HG03442 (cell line): ENCODE results near the gene THSD4.
"Not testable (repeated sequence)": the region's sequence is repeated elsewhere in the genome, so short reads cannot be mapped to it uniquely, and the experiment has no call there.

Source experiments
- ATAC-seq: cut with Tn5 transposase; IDR thresholded peaks from one replicate; pipeline ENCODE4 v1.9.1; 2021; ENCODE audit warnings: mild to moderate bottlenecking, moderate library complexity; ENCODE audit not compliant: unreplicated experiment

The THSD4 gene

GRCh38 chr15:71248386-71248785 lies 133.1 kb downstream of the THSD4 start:
- no peak for ATAC-seq

- ATAC-seq = no peak
Observed at GRCh38 chr15:71249986-71250385, 134.7 kb downstream of the THSD4 start.

GRCh38 chr15:71250936-71251583 lies 135.8 kb downstream of the THSD4 start:
- no peak for ATAC-seq

GRCh38 chr15:71251584-71252043 lies 136.3 kb downstream of the THSD4 start:
- ATAC-seq = no peak

- ATAC-seq = no peak
Observed at GRCh38 chr15:71252044-71252739, 136.9 kb downstream of the THSD4 start.

GRCh38 chr15:71252740-71253047 lies 137.4 kb downstream of the THSD4 start:
- ATAC-seq = no peak

- ATAC-seq = no peak
Observed at GRCh38 chr15:71254491-71254890, 139.2 kb downstream of the THSD4 start.

GRCh38 chr15:71256934-71257664 lies 141.8 kb downstream of the THSD4 start:
- no peak for ATAC-seq

GRCh38 chr15:71259866-71260265 lies 144.6 kb downstream of the THSD4 start:
- ATAC-seq = no peak

GRCh38 chr15:71261418-71261817 lies 146.1 kb downstream of the THSD4 start:
- no peak for ATAC-seq

- no peak for ATAC-seq
Observed at GRCh38 chr15:71261909-71262308, 146.6 kb downstream of the THSD4 start.

- no peak for ATAC-seq
Observed at GRCh38 chr15:71262599-71262998, 147.3 kb downstream of the THSD4 start.

- not testable (repeated sequence) for ATAC-seq
Observed at GRCh38 chr15:71265606-71266005, 150.3 kb downstream of the THSD4 start.

GRCh38 chr15:71271327-71271726 lies 156.1 kb downstream of the THSD4 start:
- ATAC-seq = no peak

GRCh38 chr15:71272932-71273331 lies 157.7 kb downstream of the THSD4 start:
- no peak for ATAC-seq

- no peak for ATAC-seq
Observed at GRCh38 chr15:71273731-71274447, 158.6 kb downstream of the THSD4 start.

- no peak for ATAC-seq
Observed at GRCh38 chr15:71274448-71274798, 159.2 kb downstream of the THSD4 start.

- no peak for ATAC-seq
Observed at GRCh38 chr15:71275098-71275497, 159.8 kb downstream of the THSD4 start.

GRCh38 chr15:71275566-71276335 lies 160.5 kb downstream of the THSD4 start:
- ATAC-seq = no peak

- ATAC-seq = no peak
Observed at GRCh38 chr15:71276336-71276665, 161.0 kb downstream of the THSD4 start.
